Right cardiac atrium (tissue), 5 donors: ENCODE results near the gene RAI1. TPM values are rescaled to one million over a fixed set of nuclear protein-coding genes. Genes with fewer than 3 reads are reported as not detected.
A peak's percentile ranks its signal among the peaks of the same experiment; 100 is the strongest.

ENCODE experiments used
- ATAC-seq, 2 donors: fragments of 200-7000 bp; cut with Tn5 transposase; one replicate each; pipeline versions ENCODE4 v1.8.0 to v1.9.1; 2020; ENCODE audit warnings: moderate library complexity in 2 of 2, mild to moderate bottlenecking in 1 of 2
- DNase-seq, 3 donors: peaks; one replicate each; pipeline ENCODE4 v3.0.0-alpha.2; 2020
- H3K27ac ChIP-seq: one replicate; pipeline ENCODE4 v1.5.1; 2013; ENCODE audit warnings: mild to moderate bottlenecking, low read length, control low read depth, moderate library complexity
- H3K27me3 ChIP-seq: one replicate; pipeline ENCODE4 v1.6.1; 2013; ENCODE audit not compliant: control insufficient read depth, insufficient read depth
- H3K4me1 ChIP-seq: one replicate; pipeline ENCODE4 v1.6.1; 2013; ENCODE audit warnings: low read length; ENCODE audit not compliant: control insufficient read depth, insufficient read depth
- H3K4me3 ChIP-seq: one replicate; pipeline ENCODE4 v1.5.1; 2013; ENCODE audit warnings: low read length, control low read depth
- H3K9me3 ChIP-seq: one replicate; pipeline ENCODE4 v1.6.1; 2013; ENCODE audit warnings: low read length; ENCODE audit not compliant: control insufficient read depth
- WGBS: extraction: QIAGEN DNeasy Blood & Tissue Kit; methylation state at CpG from one replicate; pipeline ENCODE4 v1.1.7; 2013; 5-methylcytosine and 5-hydroxymethylcytosine counted together
- intact Hi-C, 4 donors: fragments of 100-400 bp; cut with DNase I; formaldehyde crosslinking; loops; one replicate each; pipeline versions ENCODE4 v1.11.0 to v1.14.0; 2022 to 2023
- polyA plus RNA-seq: library from polyadenylated mRNA; stranded (reverse); fragments of 200-250 nt; gene quantifications from one replicate; pipeline ENCODE4 v1.2.3, GENCODE V29; 2013
- total RNA-seq, 4 donors: library from RNA; stranded (reverse); fragmentation: NEBNext Ultra II Directional; extraction: Animal tissue kit (Norgen Biotek cat#: 25700); gene quantifications; one replicate each; pipeline ENCODE4 v1.2.1, GENCODE V29; 2021
- donor health status: healthy with polysubstance abuse.
- donor health status: DM: no; HTN: yes; CAD: no.
- donor health status: DM: no; HTN: no; CAD: no.
- donor health status: DM: no; HTN: yes; CAD: no; lungs with severe emphysema.
- donor health status: DM: yes; HTN: yes; CAD: no.

The RAI1 gene
- total and polyA plus RNA-seq, 5 donors: 18.2 to 26.8 (median 23.0) TPM

DNA sequence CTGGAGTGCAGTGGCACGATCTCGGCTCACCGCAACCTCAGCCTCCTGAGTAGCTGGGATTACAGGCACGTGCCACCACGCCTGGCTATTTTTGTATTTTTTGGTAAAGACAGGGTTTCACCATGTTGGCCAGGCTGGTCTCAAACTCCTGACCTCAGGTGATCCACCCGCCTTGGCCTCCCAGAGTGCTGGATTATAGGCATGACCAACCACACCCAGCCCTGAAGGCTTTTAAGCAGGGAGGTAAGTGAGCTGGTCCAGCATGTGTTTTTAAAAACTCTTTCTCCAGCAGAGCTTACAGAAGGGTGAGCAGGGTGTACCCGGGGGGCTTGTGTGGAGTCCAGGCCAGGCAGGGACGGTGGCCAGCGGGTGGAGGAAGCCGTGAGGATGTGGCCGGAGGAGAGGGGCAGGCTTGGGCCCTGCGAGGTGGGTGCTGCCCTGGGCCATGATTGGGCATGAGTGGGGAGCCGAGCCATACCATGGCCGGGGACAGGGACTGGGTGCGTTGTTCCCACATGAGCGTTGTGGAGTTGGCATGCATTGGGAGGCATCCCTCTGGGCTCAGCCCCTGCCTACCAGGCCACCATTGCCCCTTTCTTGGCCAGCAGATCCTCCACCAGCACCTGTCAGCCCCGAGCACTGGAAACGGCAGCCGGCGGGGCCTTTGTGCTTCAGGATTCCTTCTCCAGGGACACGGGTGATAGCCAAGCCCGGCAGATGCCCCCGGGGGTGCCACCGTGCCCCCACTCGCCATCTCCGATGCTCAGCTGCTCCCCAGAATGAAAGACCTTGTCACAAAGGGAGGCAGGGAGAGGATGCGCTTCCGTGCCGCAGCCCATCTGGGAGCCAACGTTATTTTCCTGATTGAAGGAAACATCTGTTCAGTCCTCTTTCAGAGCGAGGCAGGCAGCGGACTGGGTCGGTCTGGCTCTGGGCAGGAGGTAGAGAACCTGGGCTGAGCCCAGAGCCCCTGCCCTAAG is 64.5 kb downstream of the RAI1 start:
- Histone ChIP-seq H3K27me3 (no peaks in the 10 kb centered on the region), H3K4me1 (peaks cover 7% of the 10 kb centered on the region), H3K4me3 (no peak overlapping the region), H3K27ac (no peak overlapping the region), H3K9me3 (no peaks in the 10 kb centered on the region)
- 73% methylated on average over 33 of the region's 33 CpGs for WGBS
- intact Hi-C loops: no loop called here
- ATAC-seq (no peak), DNase-seq (peak in 2 of 3 donors; percentile 54 to 60)

- Histone ChIP-seq H3K4me3 (no peak overlapping the region), H3K27me3 (no peaks in the 10 kb centered on the region), H3K9me3 (no peaks in the 10 kb centered on the region), H3K4me1 (peaks cover 3% of the 10 kb centered on the region), H3K27ac (no peak overlapping the region)
- no peak for DNase-seq
- intact Hi-C loops: no loop called here
- no peak for ATAC-seq
- WGBS: 94% methylated on average over 3 of the region's 3 CpGs
Measured at GRCh38 chr17:17748179-17748578, 66.9 kb downstream of the RAI1 start.

- Histone ChIP-seq H3K4me3 (no peak overlapping the region), H3K4me1 (no peaks in the 10 kb centered on the region), H3K27me3 (no peaks in the 10 kb centered on the region), H3K27ac (peak overlapping the region; percentile 10), H3K9me3 (no peaks in the 10 kb centered on the region)
- ATAC-seq (no peak), DNase-seq (no peak)
- intact Hi-C loops: no loop called here
- WGBS: 91% methylated on average over 8 of the region's 8 CpGs
Measured at GRCh38 chr17:17748604-17749003, 67.3 kb downstream of the RAI1 start.

DNA sequence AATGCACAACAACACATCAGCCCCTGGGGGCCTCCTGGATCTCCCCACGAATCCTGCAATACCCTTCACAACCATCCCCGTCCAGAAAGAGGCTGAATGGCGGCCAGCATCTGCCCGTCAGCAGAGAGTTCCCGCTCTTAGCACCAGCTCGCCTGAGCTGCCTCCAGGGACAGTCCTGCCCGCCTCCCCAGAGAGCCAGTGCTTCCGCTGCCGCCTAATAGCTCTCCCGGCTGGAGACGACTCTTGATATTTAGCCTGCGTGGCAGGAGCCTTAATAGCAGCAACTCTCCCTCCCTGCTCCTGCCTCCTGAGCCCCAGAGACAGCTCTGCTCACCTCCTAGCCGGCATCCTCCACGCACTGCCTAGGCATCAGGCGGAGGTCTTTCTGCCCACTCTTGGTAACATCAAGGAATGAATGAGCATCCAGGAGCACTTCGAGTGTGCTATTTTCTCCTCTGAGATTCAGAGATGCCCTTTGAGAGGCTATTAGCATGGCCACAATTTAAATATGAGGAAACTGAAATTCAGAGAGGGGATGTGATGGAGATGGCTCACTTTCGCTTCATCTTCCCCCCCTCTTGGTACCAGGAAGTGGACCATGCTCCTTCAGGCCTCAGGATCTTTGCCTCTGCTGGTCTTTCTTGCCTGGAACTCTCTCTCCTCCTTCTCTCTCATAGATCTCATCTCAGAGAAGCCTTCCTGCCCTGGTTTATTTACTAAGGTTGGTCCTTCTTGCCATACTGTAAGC is 67.9 kb downstream of the RAI1 start:
- intact Hi-C loops: no loop called here
- WGBS: 72% methylated on average over 17 of the region's 17 CpGs

GRCh38 chr17:17749921-17750320 is 68.7 kb downstream of the RAI1 start:
- peak in 2 of 3 donors; percentile 51 to 62 for DNase-seq
- WGBS: 58% methylated on average over 6 of the region's 6 CpGs
- H3K27me3 ChIP-seq: no peaks in the 10 kb centered on the region
- no peaks in the 10 kb centered on the region for H3K9me3 ChIP-seq
- H3K4me3 ChIP-seq: no peak overlapping the region
- no peak overlapping the region for H3K27ac ChIP-seq
- H3K4me1 ChIP-seq: no peaks in the 10 kb centered on the region
- intact Hi-C loops: no loop called here
- ATAC-seq: no peak

More for the DNA sequence above, 67.9 kb downstream of the RAI1 start:
- no peaks in the 10 kb centered on the region for H3K27me3 ChIP-seq
- H3K4me3 ChIP-seq: no peak overlapping the region
- H3K27ac ChIP-seq: no peak overlapping the region
- ATAC-seq (no peak), DNase-seq (peak in 2 of 3 donors; percentile 59 to 61)
- no peaks in the 10 kb centered on the region for H3K9me3 ChIP-seq
- H3K4me1 ChIP-seq: no peaks in the 10 kb centered on the region

DNA sequence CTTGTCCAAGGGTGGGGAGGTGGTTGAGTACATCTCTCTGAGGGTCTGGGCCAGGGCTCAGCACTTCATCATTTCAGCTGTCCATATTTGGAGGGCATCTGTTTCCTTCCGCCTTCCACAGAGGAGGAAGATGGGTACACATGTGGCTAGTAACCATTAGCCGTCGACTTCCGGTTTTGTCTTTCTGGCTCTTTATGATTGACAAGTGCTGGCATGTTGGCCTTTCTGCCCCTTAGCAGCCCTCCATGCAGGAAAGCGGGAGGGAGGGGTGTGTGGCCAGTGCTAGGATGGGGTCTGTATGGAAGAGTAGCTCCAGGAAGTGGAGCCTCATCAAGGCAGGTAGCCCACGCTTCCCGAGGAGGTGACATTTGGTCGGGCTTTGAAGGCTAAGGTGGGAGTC is 69.6 kb downstream of the RAI1 start:
- intact Hi-C loops: no loop called here
- no peaks in the 10 kb centered on the region for H3K27me3 ChIP-seq
- 50% methylated on average over 8 of the region's 8 CpGs for WGBS
- DNase-seq: peak in 1 of 3 donors; percentile 45
- H3K9me3 ChIP-seq: no peaks in the 10 kb centered on the region
- ATAC-seq: no peak
- H3K27ac ChIP-seq: peak overlapping the region; percentile 18
- H3K4me3 ChIP-seq: no peak overlapping the region
- H3K4me1 ChIP-seq: peaks cover 2% of the 10 kb centered on the region

DNA sequence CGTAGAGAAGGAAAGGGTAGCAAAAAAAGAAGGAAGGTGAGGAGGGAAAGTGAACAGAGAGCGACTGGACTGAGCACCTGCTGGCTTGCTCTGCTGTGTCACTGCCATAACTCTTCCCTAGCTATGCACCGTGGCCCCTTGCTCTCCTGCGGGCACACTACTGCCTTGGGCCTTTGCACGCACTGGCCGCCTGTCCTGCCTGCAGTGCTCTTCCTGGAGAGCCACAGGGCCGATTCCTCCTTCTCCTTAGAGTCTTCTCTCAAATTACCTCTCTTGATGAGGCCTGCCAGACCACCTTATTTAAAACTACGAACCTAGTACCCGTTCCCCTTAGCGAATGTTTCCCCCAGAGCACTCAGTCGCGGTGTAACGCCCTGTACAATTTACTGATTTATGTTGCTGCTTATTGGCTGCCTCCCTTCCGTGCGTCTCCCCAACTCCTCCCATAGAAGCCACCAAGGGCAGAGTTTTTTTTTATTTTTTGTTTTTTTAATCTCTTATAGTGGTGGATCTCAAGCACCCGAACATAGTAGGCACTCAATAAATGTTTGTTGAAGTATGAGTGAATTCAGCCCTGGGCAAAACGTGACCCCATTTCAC is 70.3 kb downstream of the RAI1 start:
- peak overlapping the region; percentile 63 for H3K27ac ChIP-seq
- ATAC-seq: no peak
- 59% methylated on average over 17 of the region's 17 CpGs for WGBS
- no peak for DNase-seq
- H3K27me3 ChIP-seq: no peaks in the 10 kb centered on the region
- peak overlapping the region; percentile 11 for H3K4me3 ChIP-seq
- no peaks in the 10 kb centered on the region for H3K9me3 ChIP-seq
- intact Hi-C loops: no loop called here
- peaks cover 4% of the 10 kb centered on the region for H3K4me1 ChIP-seq

- peak; percentile 96 to 99 (median 98) for DNase-seq
- H3K27me3 ChIP-seq: no peaks in the 10 kb centered on the region
- H3K4me3 ChIP-seq: peak overlapping the region; percentile 12
- intact Hi-C loops: no loop called here
- WGBS: 6% methylated on average over 57 of the region's 57 CpGs
- peaks cover 7% of the 10 kb centered on the region for H3K4me1 ChIP-seq
- H3K27ac ChIP-seq: peak overlapping the region; percentile 63
- peak; percentile 91 to 95 for ATAC-seq
- H3K9me3 ChIP-seq: no peaks in the 10 kb centered on the region
Measured at GRCh38 chr17:17752089-17752820, 71.0 kb downstream of the RAI1 start.

DNA sequence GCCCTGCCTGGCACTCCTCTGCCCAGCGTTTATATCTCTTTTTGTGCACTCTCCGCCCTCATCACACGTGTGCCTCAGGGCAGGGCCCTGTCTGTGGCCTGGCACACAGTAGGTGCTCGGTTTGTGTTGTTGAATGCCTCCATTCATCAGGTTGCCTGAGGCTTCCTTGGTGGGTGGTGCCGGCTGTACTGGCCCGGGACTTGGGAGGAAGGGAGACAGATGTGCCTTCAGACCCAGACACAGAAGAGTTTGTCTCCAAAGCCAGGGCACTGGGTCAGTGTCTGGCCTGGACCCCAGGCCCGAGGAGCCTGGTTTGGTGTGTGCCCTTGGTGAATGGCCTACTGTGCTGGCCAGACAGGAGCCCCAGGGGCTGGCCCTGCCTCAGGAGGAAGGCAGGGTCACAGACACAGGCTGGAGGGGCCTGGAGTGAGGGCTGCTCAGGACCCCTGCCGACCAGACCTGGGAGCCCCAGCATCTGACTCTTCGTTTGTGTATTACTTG is 71.6 kb downstream of the RAI1 start:
- no peaks in the 10 kb centered on the region for H3K27me3 ChIP-seq
- no peak for ATAC-seq
- H3K4me1 ChIP-seq: peaks cover 7% of the 10 kb centered on the region

More for the DNA sequence above, 71.6 kb downstream of the RAI1 start:
- DNase-seq: no peak
- intact Hi-C loops: no loop called here
- WGBS: 50% methylated on average over 9 of the region's 9 CpGs
- H3K9me3 ChIP-seq: no peaks in the 10 kb centered on the region
- H3K27ac ChIP-seq: peak overlapping the region; percentile 53
- no peak overlapping the region for H3K4me3 ChIP-seq
